ENCODE measurements around the gene TOMT. TPM values are rescaled to one million over a fixed set of nuclear protein-coding genes. Genes with fewer than 3 reads are reported as not detected.

Gene TOMT
- total RNA-seq, 1 donor from 2014 or later: not detected

DNA sequence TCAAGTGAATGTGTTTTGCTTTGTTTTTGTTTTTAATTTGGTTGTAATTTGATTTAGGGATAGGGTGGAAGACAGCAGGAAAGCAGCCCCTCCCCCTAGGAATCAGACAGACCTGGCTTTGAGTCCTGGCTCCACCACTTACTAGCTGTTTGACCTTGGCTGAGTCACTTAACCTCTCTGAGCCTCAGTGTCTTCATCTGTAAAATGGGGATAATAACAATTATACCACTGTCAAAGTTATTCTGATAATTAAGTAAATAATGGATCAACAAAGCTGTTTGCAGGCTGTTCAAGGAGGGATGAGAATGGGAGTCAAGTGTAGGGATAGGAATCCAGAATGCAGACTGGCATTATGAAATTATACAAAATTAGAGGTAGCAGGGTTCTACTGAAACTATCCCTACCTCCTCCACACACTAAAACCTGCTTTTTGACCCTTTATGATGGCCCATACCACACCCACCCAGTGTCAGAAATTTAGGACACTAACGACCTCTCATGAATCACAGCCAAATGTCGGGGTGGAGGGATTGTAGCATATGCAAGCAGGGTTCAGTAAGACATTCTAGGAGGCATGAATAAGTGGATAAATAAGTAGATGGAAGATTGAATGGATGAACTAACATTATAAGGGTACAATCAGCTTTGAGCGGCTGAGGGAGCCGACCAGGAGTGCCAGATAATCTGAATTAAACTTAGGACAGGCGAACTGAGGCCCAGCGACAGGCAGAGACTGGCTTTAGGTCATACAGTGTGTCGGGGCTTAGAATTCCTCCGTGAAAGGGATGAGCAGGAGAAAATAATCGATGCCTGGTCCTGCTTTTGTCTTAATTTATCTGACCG is 5.8 kb downstream of the TOMT start:
- peak overlapping the region; percentile 69 to 77 for H3K4me3 ChIP-seq
- no peak for DNase-seq (ENCODE audit: low spot score in 2 of 2)
- no peaks in the 10 kb centered on the region for H3K36me3 ChIP-seq
- H3K9me3 ChIP-seq: no peaks in the 10 kb centered on the region
- H3K27ac ChIP-seq: peak overlapping the region; percentile 95 to 97
- no peaks in the 10 kb centered on the region for H3K27me3 ChIP-seq
- TF ChIP-seq, protein P1, sequence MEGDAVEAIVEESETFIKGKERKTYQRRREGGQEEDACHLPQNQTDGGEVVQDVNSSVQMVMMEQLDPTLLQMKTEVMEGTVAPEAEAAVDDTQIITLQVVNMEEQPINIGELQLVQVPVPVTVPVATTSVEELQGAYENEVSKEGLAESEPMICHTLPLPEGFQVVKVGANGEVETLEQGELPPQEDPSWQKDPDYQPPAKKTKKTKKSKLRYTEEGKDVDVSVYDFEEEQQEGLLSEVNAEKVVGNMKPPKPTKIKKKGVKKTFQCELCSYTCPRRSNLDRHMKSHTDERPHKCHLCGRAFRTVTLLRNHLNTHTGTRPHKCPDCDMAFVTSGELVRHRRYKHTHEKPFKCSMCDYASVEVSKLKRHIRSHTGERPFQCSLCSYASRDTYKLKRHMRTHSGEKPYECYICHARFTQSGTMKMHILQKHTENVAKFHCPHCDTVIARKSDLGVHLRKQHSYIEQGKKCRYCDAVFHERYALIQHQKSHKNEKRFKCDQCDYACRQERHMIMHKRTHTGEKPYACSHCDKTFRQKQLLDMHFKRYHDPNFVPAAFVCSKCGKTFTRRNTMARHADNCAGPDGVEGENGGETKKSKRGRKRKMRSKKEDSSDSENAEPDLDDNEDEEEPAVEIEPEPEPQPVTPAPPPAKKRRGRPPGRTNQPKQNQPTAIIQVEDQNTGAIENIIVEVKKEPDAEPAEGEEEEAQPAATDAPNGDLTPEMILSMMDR (IDR thresholded peaks at IDR 0.05): no peak
- peaks cover 3 to 10% of the 10 kb centered on the region in 2 donors for H3K4me1 ChIP-seq
- intact Hi-C loops (cut with DNase I): loop anchor here (1.0 to 5.0 kb wide), 7 partner anchors 8 to 325 kb away; partner anchors contain the start of genes CLPB, LAMTOR1, LRRC51 and NUMA1

DNA sequence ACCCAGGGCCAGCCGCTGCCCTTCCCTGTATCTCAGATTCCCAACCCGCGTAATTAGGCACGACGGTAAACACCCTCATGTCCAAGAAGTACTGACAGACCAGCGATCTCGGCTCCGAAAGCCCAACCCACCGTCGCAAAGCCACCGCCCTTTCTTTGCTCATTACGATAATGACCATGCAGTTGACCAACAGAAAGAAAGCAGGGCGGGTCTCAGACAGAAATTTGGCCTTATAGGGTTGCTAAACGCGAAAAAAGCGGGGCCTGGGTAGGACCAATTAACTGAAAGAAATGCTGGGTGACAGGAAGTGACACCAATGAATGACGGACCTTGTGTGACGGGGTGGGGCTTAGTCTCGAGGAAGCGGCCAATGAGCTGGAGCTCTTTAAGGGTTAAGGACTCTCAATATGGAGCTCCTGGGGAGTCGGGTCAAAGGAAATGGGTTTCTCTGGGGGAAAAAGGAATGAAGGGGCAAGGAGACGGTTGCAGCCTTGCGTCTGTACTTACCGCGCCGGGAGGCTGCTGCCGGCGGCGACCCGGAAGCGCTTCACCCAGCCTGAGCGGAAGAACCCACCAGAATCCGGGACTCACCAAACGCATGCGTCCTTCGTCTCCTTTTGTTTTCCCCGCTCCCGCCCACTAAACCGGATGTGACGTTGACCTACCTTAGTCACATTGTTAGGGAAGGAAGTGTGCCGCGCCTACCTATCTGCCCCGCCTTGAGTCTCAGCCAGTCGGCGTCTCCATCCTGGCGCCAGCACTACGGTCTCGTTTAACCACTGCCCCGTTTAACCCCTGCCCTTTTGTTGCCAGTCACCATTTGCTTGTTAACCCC is 6.6 kb downstream of the TOMT start, which contains the start of gene ANAPC15:
ANAPC15 (minus strand) TSS at position 553 of the 835 bp plus-strand sequence. CDS start 1,419 bp downstream, outside the sequence.
- H3K36me3 ChIP-seq: no peaks in the 10 kb centered on the region
- DNase-seq (ENCODE audit: low spot score in 2 of 2): peak; percentile 98 to 100
- H3K4me3 ChIP-seq: peak within 1 kb of the TSS; percentile 69 to 77
- intact Hi-C loops (cut with DNase I): loop anchor here (1.0 to 5.0 kb wide), 7 partner anchors 9 to 326 kb away; partner anchors contain the start of genes CLPB, LAMTOR1, LRRC51 and NUMA1
- peaks cover 3 to 10% of the 10 kb centered on the region in 2 donors for H3K4me1 ChIP-seq
- no peaks in the 10 kb centered on the region for H3K9me3 ChIP-seq
- TF ChIP-seq, protein P1 (IDR thresholded peaks at IDR 0.05): no peak
- H3K27me3 ChIP-seq: no peaks in the 10 kb centered on the region
- H3K27ac ChIP-seq: peak within 1 kb of the TSS; percentile 95 to 97

DNA sequence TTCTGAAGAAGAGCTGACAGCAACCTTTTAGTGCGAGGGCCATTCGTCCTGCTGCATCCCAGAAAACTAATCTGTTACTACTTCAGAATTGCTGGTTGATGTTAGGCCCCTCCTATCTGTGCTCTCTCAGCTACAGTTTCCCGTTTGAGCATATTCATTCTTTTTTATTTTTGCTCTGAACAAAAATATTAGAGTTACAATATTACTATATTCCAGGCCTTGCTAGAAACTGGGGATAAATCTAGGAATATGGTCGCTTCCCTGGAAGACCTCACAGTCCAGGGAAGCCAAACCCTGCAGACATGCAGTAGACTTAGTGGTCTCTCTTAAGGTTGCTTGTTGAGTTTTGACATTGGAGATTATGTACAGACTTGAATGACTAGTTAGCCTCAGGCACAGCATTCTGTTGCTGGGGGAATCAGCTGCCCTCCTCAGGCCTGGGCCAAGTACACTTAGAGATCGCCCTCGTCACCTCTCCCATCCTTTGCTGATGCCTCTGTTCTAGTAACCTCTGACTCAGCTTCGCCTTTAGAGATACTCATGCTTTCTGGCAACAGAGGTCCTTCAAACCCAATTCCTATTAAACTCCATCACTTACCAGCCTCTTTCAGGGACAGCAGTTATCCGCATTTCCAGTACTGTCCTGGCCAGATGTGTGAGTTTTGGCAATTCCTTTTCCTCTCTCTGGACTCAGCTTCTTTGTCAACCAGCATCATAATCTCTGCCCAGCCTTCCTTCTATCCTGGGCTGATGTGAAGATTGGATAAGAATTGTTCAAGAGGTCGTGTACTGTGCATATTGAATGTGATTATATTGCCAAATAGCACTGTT is 7.5 kb downstream of the TOMT start:
- TF ChIP-seq, protein P1 (IDR thresholded peaks at IDR 0.05): no peak

DNA sequence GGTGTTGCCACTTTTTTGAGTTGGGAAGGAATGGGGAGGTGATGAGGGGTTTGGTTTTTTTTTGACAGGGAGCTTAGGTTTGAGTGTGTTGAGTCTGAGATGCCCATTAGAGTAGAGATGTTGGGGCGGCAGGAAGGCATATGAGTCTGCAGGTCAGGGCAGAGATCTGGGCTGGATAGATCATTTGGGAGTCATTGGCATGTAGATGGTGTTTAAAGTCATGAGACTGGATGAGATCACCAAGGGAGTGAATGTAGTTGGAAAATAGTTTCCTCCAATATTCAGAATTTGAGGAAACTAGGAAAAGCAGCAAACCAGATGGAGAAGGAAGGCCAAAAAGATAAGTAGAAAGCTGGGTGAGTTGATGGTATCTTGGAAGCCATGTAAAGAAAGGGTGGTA is 8.8 kb downstream of the TOMT start:
- no peaks in the 10 kb centered on the region for H3K36me3 ChIP-seq
- peaks cover 3 to 10% of the 10 kb centered on the region in 2 donors for H3K4me1 ChIP-seq
- intact Hi-C loops (cut with DNase I): loop anchor here (5.0 kb wide), 1 partner anchor 318 kb away; the partner anchor contains the start of gene CLPB
- no peak overlapping the region for H3K27ac ChIP-seq
- TF ChIP-seq, protein P1 (IDR thresholded peaks at IDR 0.05): no peak
- no peaks in the 10 kb centered on the region for H3K9me3 ChIP-seq
- H3K4me3 ChIP-seq: no peak overlapping the region
- no peaks in the 10 kb centered on the region for H3K27me3 ChIP-seq
- no peak for DNase-seq (ENCODE audit: low spot score in 2 of 2)

More for the DNA sequence above, 7.5 kb downstream of the TOMT start:
- Histone ChIP-seq H3K4me3 (peak overlapping the region; percentile 69 to 77), H3K27me3 (no peaks in the 10 kb centered on the region), H3K27ac (peak overlapping the region; percentile 95 to 97), H3K9me3 (no peaks in the 10 kb centered on the region), H3K4me1 (peaks cover 3 to 10% of the 10 kb centered on the region in 2 donors), H3K36me3 (no peaks in the 10 kb centered on the region)
- no peak for DNase-seq (ENCODE audit: low spot score in 2 of 2)
- intact Hi-C loops (cut with DNase I): loop anchor here (1.0 to 5.0 kb wide), 7 partner anchors 10 to 326 kb away; partner anchors contain the start of genes CLPB, LAMTOR1, LRRC51 and NUMA1

Data from ascending aorta (tissue), 2 donors.